Left ventricle myocardium inferior (tissue), 1 donor: Measurements from ENCODE around the gene SCD5. TPM values are rescaled to one million over a fixed set of nuclear protein-coding genes. Genes with fewer than 3 reads are reported as not detected.
"Not testable (repeated sequence)": the region's sequence is repeated elsewhere in the genome, so short reads cannot be mapped to it uniquely, and the experiment has no call there.

Source experiments
- DNase-seq: peaks from one replicate; pipeline ENCODE4 v3.0.0-alpha.2; 2020
- H3K27ac ChIP-seq: fragments of 200-600 bp; replicated peaks from 2 replicates; pipeline ENCODE4 v1.8.0; 2021
- H3K27me3 ChIP-seq: fragments of 200-600 bp; 2 replicates; pipeline ENCODE4 v1.8.0; 2021; ENCODE audit warnings: low read depth
- H3K36me3 ChIP-seq: fragments of 200-600 bp; 2 replicates; pipeline ENCODE4 v1.8.0; 2021
- H3K4me1 ChIP-seq: fragments of 200-600 bp; 2 replicates; pipeline ENCODE4 v1.8.0; 2021
- H3K4me3 ChIP-seq: fragments of 200-600 bp; 2 replicates; pipeline ENCODE4 v1.8.0; 2021; ENCODE audit warnings: mild to moderate bottlenecking, moderate library complexity
- H3K9me3 ChIP-seq: fragments of 200-600 bp; replicated peaks from 2 replicates; pipeline ENCODE4 v1.8.0; 2021
- intact Hi-C: fragments of 100-400 bp; cut with micrococcal nuclease; formaldehyde crosslinking; loops from one replicate; pipeline ENCODE4 v1.11.0; 2022
- total RNA-seq: library from RNA; stranded (reverse); fragmentation: NEBNext Ultra II Directional; extraction: Animal tissue kit (Norgen Biotek cat#: 25700); gene quantifications from one replicate; pipeline ENCODE4 v1.2.1, GENCODE V29; 2021
- TF ChIP-seq, protein P1 (sequence below): fragments of 200-600 bp; IDR thresholded peaks from 2 replicates; pipeline ENCODE4 v1.8.0; 2021; ENCODE audit warnings: antibody characterized with exemption, mild to moderate bottlenecking, borderline replicate concordance
- donor health status: DM: no; HTN: yes; CAD: no; lungs with severe emphysema.

The SCD5 gene
- total RNA-seq, 1 donor from 2014 or later, result 4.5 TPM

- Histone ChIP-seq H3K4me1 (no peaks in the 10 kb centered on the region), H3K4me3 (no peak overlapping the region), H3K9me3 (no peaks in the 10 kb centered on the region), H3K27me3 (no peaks in the 10 kb centered on the region), H3K36me3 (peaks cover 100% of the 10 kb centered on the region), H3K27ac (no peak overlapping the region)
- TF ChIP-seq, protein P1, sequence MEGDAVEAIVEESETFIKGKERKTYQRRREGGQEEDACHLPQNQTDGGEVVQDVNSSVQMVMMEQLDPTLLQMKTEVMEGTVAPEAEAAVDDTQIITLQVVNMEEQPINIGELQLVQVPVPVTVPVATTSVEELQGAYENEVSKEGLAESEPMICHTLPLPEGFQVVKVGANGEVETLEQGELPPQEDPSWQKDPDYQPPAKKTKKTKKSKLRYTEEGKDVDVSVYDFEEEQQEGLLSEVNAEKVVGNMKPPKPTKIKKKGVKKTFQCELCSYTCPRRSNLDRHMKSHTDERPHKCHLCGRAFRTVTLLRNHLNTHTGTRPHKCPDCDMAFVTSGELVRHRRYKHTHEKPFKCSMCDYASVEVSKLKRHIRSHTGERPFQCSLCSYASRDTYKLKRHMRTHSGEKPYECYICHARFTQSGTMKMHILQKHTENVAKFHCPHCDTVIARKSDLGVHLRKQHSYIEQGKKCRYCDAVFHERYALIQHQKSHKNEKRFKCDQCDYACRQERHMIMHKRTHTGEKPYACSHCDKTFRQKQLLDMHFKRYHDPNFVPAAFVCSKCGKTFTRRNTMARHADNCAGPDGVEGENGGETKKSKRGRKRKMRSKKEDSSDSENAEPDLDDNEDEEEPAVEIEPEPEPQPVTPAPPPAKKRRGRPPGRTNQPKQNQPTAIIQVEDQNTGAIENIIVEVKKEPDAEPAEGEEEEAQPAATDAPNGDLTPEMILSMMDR, result no peak
- intact Hi-C loops, result no loop called here
- no peak for DNase-seq
Measured at GRCh38 chr4:82823062-82823461, 24.5 kb upstream of the SCD5 start.

GRCh38 chr4:82820689-82821088 is 22.1 kb upstream of the SCD5 start:
- Histone ChIP-seq H3K4me3 (no peak overlapping the region), H3K36me3 (peaks cover 92% of the 10 kb centered on the region), H3K27ac (no peak overlapping the region), H3K9me3 (no peaks in the 10 kb centered on the region), H3K27me3 (no peaks in the 10 kb centered on the region), H3K4me1 (no peaks in the 10 kb centered on the region)
- TF ChIP-seq, protein P1, result no peak
- intact Hi-C loops, result no loop called here
- no peak for DNase-seq

- Histone ChIP-seq H3K27ac (no peak overlapping the region), H3K9me3 (no peaks in the 10 kb centered on the region), H3K4me1 (no peaks in the 10 kb centered on the region), H3K36me3 (peaks cover 75% of the 10 kb centered on the region), H3K4me3 (no peak overlapping the region), H3K27me3 (no peaks in the 10 kb centered on the region)
- TF ChIP-seq, protein P1, result no peak
- intact Hi-C loops, result no loop called here
- no peak for DNase-seq
Measured at GRCh38 chr4:82818664-82819662, 20.4 kb upstream of the SCD5 start.

GRCh38 chr4:82816874-82817273 is 18.3 kb upstream of the SCD5 start:
- H3K27me3 ChIP-seq, DNase-seq, intact Hi-C loops, H3K27ac ChIP-seq, H3K4me1 ChIP-seq, H3K9me3 ChIP-seq, H3K4me3 ChIP-seq: not testable (repeated sequence)
- H3K36me3 ChIP-seq, result peaks cover 54% of the 10 kb centered on the region

DNA sequence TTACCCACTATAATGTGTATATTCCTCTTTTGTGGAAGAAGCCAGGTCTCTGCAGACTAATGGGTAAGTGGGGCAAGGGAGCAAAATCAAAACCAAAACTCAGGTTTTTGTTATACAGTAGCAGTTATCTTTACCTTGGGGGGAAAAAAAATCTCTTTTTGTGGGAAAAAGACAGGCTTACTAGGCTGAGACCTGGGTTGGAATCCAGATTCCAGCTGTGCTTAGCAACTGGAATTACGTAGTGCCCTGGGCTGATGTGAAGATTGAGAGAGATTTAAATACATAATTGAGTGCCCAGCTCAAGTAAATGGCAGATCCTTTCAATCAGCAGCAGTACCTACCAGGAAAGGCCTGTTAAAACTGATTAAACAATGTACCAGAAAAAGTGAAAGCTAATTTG is 15.4 kb upstream of the SCD5 start:
- H3K27me3 ChIP-seq, result no peaks in the 10 kb centered on the region
- H3K27ac ChIP-seq, result no peak overlapping the region
- DNase-seq, result no peak
- TF ChIP-seq, protein P1, result no peak
- intact Hi-C loops, result no loop called here
- peaks cover 26% of the 10 kb centered on the region for H3K36me3 ChIP-seq
- H3K4me3 ChIP-seq, result no peak overlapping the region
- H3K9me3 ChIP-seq, result no peaks in the 10 kb centered on the region
- peaks cover 6% of the 10 kb centered on the region for H3K4me1 ChIP-seq

DNA sequence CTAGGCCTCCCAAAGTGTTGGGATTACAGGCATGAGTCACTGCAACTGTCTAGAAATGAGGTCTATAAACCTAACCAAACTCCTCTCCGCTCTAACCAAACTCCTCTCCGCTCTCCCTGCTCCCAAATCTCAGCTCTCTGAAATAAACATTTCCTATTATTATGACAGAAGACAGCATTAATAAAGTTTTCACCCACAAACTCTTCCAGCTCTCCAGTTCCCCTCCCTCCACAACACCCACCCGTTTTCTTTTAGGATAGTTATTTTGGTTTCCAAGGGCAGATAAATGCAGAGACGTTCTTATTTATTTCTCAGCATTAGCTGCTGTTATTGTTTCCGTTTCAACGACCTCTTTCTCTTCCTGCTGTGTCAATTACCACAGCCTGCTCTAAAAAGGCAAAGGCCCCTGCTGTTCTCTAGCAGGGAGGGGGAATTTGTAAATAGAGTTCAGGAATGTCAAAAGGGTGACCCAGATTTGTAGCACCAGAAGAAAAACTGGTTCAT is 13.3 kb upstream of the SCD5 start:
- DNase-seq, result no peak
- intact Hi-C loops, result no loop called here
- no peaks in the 10 kb centered on the region for H3K9me3 ChIP-seq
- peaks cover 4% of the 10 kb centered on the region for H3K36me3 ChIP-seq
- H3K27me3 ChIP-seq, result no peaks in the 10 kb centered on the region
- H3K4me3 ChIP-seq, result no peak overlapping the region
- TF ChIP-seq, protein P1, result no peak
- H3K27ac ChIP-seq, result no peak overlapping the region
- H3K4me1 ChIP-seq, result peaks cover 6% of the 10 kb centered on the region
